ENCODE data around the gene SHISA8. TPM values are rescaled to one million over a fixed set of nuclear protein-coding genes. Genes with fewer than 3 reads are reported as not detected.
A peak's percentile ranks its signal among the peaks of the same experiment; 100 is the strongest.

SHISA8 gene
- total and polyA plus RNA-seq, 10 of the 15 experiments (the other 5 are each of a cell fraction or from before 2014, with no cell fraction given): 0.06 to 10.1 (median 0.25) TPM

GRCh38 chr22:41957941-41958556, 43.2 kb upstream of the SHISA8 start:
- intact Hi-C loops (cut with micrococcal nuclease; ENCODE audit: unreplicated experiment): no loop called here
- in situ Hi-C loops (cut with MboI): no loop called here
- POLR2A ChIA-PET: interaction anchor here (0.8 kb wide), 1 partner anchor 17 kb away, joined by 3 read pairs; no protein-coding TSS in a partner anchor

More at GRCh38 chr22:41957941-41958556, 43.2 kb upstream of the SHISA8 start:
- no peaks in the 10 kb centered on the region for H4K20me1 ChIP-seq (ENCODE audit: control insufficient read depth, insufficient read depth)
- no TSS peak for BruUV-seq (replicated peaks)
- DNase-seq (ENCODE audit: low read depth, low spot score) (no peak), FAIRE-seq (no peak), ATAC-seq (peak; percentile 54)
- TF ChIP-seq SKIL (IDR thresholded peaks at IDR 0.05; ENCODE audit: low read depth, poor library complexity, severe bottlenecking) (no peak), POLR2A (IDR thresholded peaks at IDR 0.05; ENCODE audit: low read depth, low read length) (0 out of 2 replicates have a peak, but pooled peaks have one; percentile 1)
- H3K79me2 ChIP-seq (ENCODE audit: control insufficient read depth, insufficient read depth, low read length): no peaks in the 10 kb centered on the region
- RAD21 ChIA-PET (ENCODE audit: unreplicated experiment): no interaction called here
- 41% methylated on average over 20 of the region's 23 CpGs for WGBS (ENCODE audit: insufficient coverage, insufficient replicate concordance, low lambda C conversion rate, missing lambda C conversion rate)
- no peaks in the 10 kb centered on the region for H3K27me3 ChIP-seq (replicated peaks in 1 of 2; ENCODE audit: control insufficient read depth in 2 of 2, insufficient read depth in 2 of 2, low read length in 1 of 2)
- no peaks in the 10 kb centered on the region for H3K9me3 ChIP-seq (replicated peaks; ENCODE audit: control insufficient read depth, insufficient read depth, low read length)
- SMC1A ChIA-PET (ENCODE audit: uncharacterized antibody, unreplicated experiment): interaction anchor here (1.3 kb wide), 1 partner anchor 135 kb away, joined by 3 read pairs; no protein-coding TSS in a partner anchor
- H3K9ac ChIP-seq (ENCODE audit: control insufficient read depth, insufficient read depth, low read length): no peak overlapping the region; the same call in 1 of the 2 replicates
- peak overlapping the region; percentile 69; the same call in 1 of the 2 replicates for H3K4me2 ChIP-seq (ENCODE audit: control insufficient read depth, insufficient read depth)
- CTCF ChIA-PET: interaction anchor here (1.0 to 2.4 kb wide), 5 partner anchors 9 to 261 kb away, joined by 3 to 9 read pairs (median 5); partner anchors contain the start of gene CENPM
- no peaks in the 10 kb centered on the region for H3K36me3 ChIP-seq (ENCODE audit: control insufficient read depth in 2 of 2, insufficient read depth in 2 of 2, low read length in 1 of 2)
- peaks cover 7% of the 10 kb centered on the region; the same call in 1 of the 2 replicates for H3K4me1 ChIP-seq (ENCODE audit: control insufficient read depth, insufficient read depth, low read length)
- no peak overlapping the region for H3K27ac ChIP-seq (ENCODE audit: control insufficient read depth, insufficient read depth)
- peak overlapping the region; percentile 82 for H2AFZ ChIP-seq (ENCODE audit: control insufficient read depth, low read depth, low read length)
- no peak overlapping the region for H3K4me3 ChIP-seq
